Neuronal stem cell (in vitro differentiated cells): Measurements from ENCODE around the gene PRSS56.
"Not testable (repeated sequence)": the region's sequence is repeated elsewhere in the genome, so short reads cannot be mapped to it uniquely, and the experiment has no call there.

Experiments
- DNase-seq: peaks from one replicate; pipeline ENCODE4 v3.0.0-alpha.2; 2013; ENCODE audit warnings: low spot score
- H2AFZ ChIP-seq: one replicate; pipeline ENCODE4 v1.6.1; 2013; ENCODE audit warnings: mild to moderate bottlenecking, low read length, inconsistent platforms
- H2AK5ac ChIP-seq: 2 replicates; pipeline ENCODE4 v1.6.1; 2013; ENCODE audit warnings: low read depth, mild to moderate bottlenecking, inconsistent platforms, low read length, moderate library complexity, mixed read lengths
- H2BK120ac ChIP-seq: 2 replicates; pipeline ENCODE4 v1.6.1; 2013; ENCODE audit warnings: low read depth, mild to moderate bottlenecking, inconsistent platforms, low read length, moderate library complexity, mixed read lengths
- H2BK12ac ChIP-seq: one replicate; pipeline ENCODE4 v1.6.1; 2013; ENCODE audit warnings: low read length, inconsistent platforms
- H2BK15ac ChIP-seq: 2 replicates; pipeline ENCODE4 v1.6.1; 2013; ENCODE audit warnings: mild to moderate bottlenecking, low read length, inconsistent platforms, mixed read lengths
- H2BK5ac ChIP-seq: one replicate; pipeline ENCODE4 v1.6.1; 2013; ENCODE audit warnings: inconsistent platforms, mild to moderate bottlenecking, low read length, moderate library complexity
- H3K14ac ChIP-seq: one replicate; pipeline ENCODE4 v1.6.1; 2013; ENCODE audit warnings: low read length, inconsistent platforms
- H3K18ac ChIP-seq: 2 replicates; pipeline ENCODE4 v1.6.1; 2013; ENCODE audit warnings: low read length, inconsistent platforms
- H3K23ac ChIP-seq: 2 replicates; pipeline ENCODE4 v1.6.1; 2013; ENCODE audit warnings: low read depth, mild to moderate bottlenecking, mixed read lengths, low read length, inconsistent platforms; ENCODE audit not compliant: poor library complexity
- H3K27ac ChIP-seq: replicated peaks from 3 replicates; pipeline ENCODE4 v1.5.1; 2013; ENCODE audit warnings: low read length, inconsistent platforms
- H3K27me3 ChIP-seq, 3 experiments: 2 replicates each; pipeline ENCODE4 v1.6.1; 2013; ENCODE audit warnings: low read length in 3 of 3, mild to moderate bottlenecking in 2 of 3, inconsistent platforms in 1 of 3, low read depth in 1 of 3, mixed read lengths in 1 of 3, moderate library complexity in 1 of 3; ENCODE audit not compliant: control insufficient read depth in 3 of 3, insufficient read depth in 3 of 3
- H3K36me3 ChIP-seq, 2 donors: replicated peaks in 1 of 2; 2 replicates each; pipeline ENCODE4 v1.6.1; 2013; ENCODE audit warnings: low read length in 2 of 2; ENCODE audit not compliant: control insufficient read depth in 2 of 2, insufficient read depth in 2 of 2
- H3K4ac ChIP-seq: 2 replicates; pipeline ENCODE4 v1.6.1; 2013; ENCODE audit warnings: inconsistent platforms, mild to moderate bottlenecking, low read length, moderate library complexity
- H3K4me1 ChIP-seq, 2 donors: 1 replicate in 1 of 2; 2 replicates in 1 of 2; pipeline ENCODE4 v1.6.1; 2013; ENCODE audit warnings: low read length in 2 of 2, low read depth in 1 of 2; ENCODE audit not compliant: control insufficient read depth in 2 of 2, insufficient read depth in 1 of 2
- H3K4me2 ChIP-seq: one replicate; pipeline ENCODE4 v1.6.1; 2013; ENCODE audit warnings: mild to moderate bottlenecking, low read length, inconsistent platforms; ENCODE audit not compliant: insufficient read depth, poor library complexity, severe bottlenecking
- H3K4me3 ChIP-seq, 2 donors: 2 replicates each; pipeline ENCODE4 v1.5.1; 2013; ENCODE audit warnings: low read length in 2 of 2, mild to moderate bottlenecking in 2 of 2, inconsistent platforms in 1 of 2, moderate library complexity in 1 of 2
- H3K79me1 ChIP-seq: one replicate; pipeline ENCODE4 v1.6.1; 2013; ENCODE audit warnings: low read depth, mild to moderate bottlenecking, inconsistent platforms, low read length, moderate library complexity
- H3K9ac ChIP-seq: one replicate; pipeline ENCODE4 v1.6.1; 2013; ENCODE audit warnings: mild to moderate bottlenecking, low read depth, low read length, inconsistent platforms; ENCODE audit not compliant: poor library complexity
- H3K9me3 ChIP-seq, 2 donors: replicated peaks in 1 of 2; 2 replicates each; pipeline versions ENCODE3 to v1.6.1; 2013; ENCODE audit warnings: low read length in 2 of 2, mild to moderate bottlenecking in 2 of 2, inconsistent platforms in 1 of 2, low read depth in 1 of 2, mixed read lengths in 1 of 2, moderate library complexity in 1 of 2; ENCODE audit not compliant: control insufficient read depth in 2 of 2, insufficient read depth in 1 of 2
- H4K8ac ChIP-seq: one replicate; pipeline ENCODE4 v1.6.1; 2013; ENCODE audit warnings: low read depth, mild to moderate bottlenecking, inconsistent platforms, low read length, moderate library complexity
- H4K91ac ChIP-seq: one replicate; pipeline ENCODE4 v1.6.1; 2013; ENCODE audit warnings: low read length, low read depth, mild to moderate bottlenecking, inconsistent platforms; ENCODE audit not compliant: poor library complexity
- WGBS, 2 donors: extraction: QIAGEN DNeasy Blood & Tissue Kit; methylation state at CpG; one replicate each; pipeline ENCODE4 v1.1.7; 2013; ENCODE audit warnings: missing lambda C conversion rate in 2 of 2, mixed read lengths in 1 of 2; ENCODE audit not compliant: insufficient read length in 2 of 2, insufficient replicate concordance in 1 of 2; ENCODE audit errors: extremely low coverage in 2 of 2; 5-methylcytosine and 5-hydroxymethylcytosine counted together

Gene PRSS56

GRCh38 chr2:232529806-232530547 is 9.8 kb downstream of the PRSS56 start:
- DNase-seq: no peak
- no peak overlapping the region for H3K14ac ChIP-seq
- H3K4me2 ChIP-seq: no peak overlapping the region
- peak overlapping the region; percentile 64 for H2BK120ac ChIP-seq
- peak overlapping the region; percentile 27 for H2BK15ac ChIP-seq
- H4K91ac ChIP-seq: no peak overlapping the region
- H3K27me3 ChIP-seq: peaks cover 0 to 22% (median 0%) of the 10 kb centered on the region in 3 experiments
- peak overlapping the region; percentile 20 for H2AK5ac ChIP-seq
- H2BK5ac ChIP-seq: no peak overlapping the region
- no peak overlapping the region for H3K18ac ChIP-seq
- no peak overlapping the region for H2BK12ac ChIP-seq
- peaks cover 0 to 7% of the 10 kb centered on the region in 2 donors for H3K4me1 ChIP-seq
- no peak overlapping the region for H3K9ac ChIP-seq
- WGBS, 2 donors: no CpG with 5 or more reads among the region's 17 CpGs
- no peak overlapping the region for H3K4me3 ChIP-seq
- no peaks in the 10 kb centered on the region for H3K9me3 ChIP-seq
- no peak overlapping the region for H2AFZ ChIP-seq
- peaks cover 2% of the 10 kb centered on the region for H3K79me1 ChIP-seq
- H3K23ac ChIP-seq: peak overlapping the region; percentile 0
- H3K27ac ChIP-seq: no peak overlapping the region
- H3K4ac ChIP-seq: no peak overlapping the region
- no peak overlapping the region for H4K8ac ChIP-seq
- H3K36me3 ChIP-seq: no peaks in the 10 kb centered on the region

- no peak overlapping the region for H4K8ac ChIP-seq
- H3K4ac ChIP-seq: no peak overlapping the region
- H3K18ac ChIP-seq: peak overlapping the region; percentile 70
- H3K27ac ChIP-seq: no peak overlapping the region
- no CpG with 5 or more reads among the region's 9 CpGs for WGBS, 2 donors
- H3K4me2 ChIP-seq: no peak overlapping the region
- H3K4me1 ChIP-seq: peaks cover 0 to 6% of the 10 kb centered on the region in 2 donors
- H2BK12ac ChIP-seq: no peak overlapping the region
- H3K4me3 ChIP-seq: no peak overlapping the region
- no peak for DNase-seq
- no peak overlapping the region for H4K91ac ChIP-seq
- peak overlapping the region; percentile 91 for H2AK5ac ChIP-seq
- peak overlapping the region; percentile 64 for H2BK120ac ChIP-seq
- peaks cover 2% of the 10 kb centered on the region for H3K79me1 ChIP-seq
- H2BK5ac ChIP-seq: no peak overlapping the region
- H3K9ac ChIP-seq: no peak overlapping the region
- H3K27me3 ChIP-seq: peaks cover 0 to 22% (median 0%) of the 10 kb centered on the region in 3 experiments
- no peaks in the 10 kb centered on the region for H3K36me3 ChIP-seq
- H2AFZ ChIP-seq: no peak overlapping the region
- H3K9me3 ChIP-seq: peaks cover 0 to 2% of the 10 kb centered on the region in 2 donors
- no peak overlapping the region for H3K14ac ChIP-seq
- peak overlapping the region; percentile 0 for H3K23ac ChIP-seq
- H2BK15ac ChIP-seq: no peak overlapping the region
These were observed 10.6 kb downstream of the PRSS56 start for GRCh38 chr2:232530626-232531260.

- no peak overlapping the region for H3K9ac ChIP-seq
- H4K91ac ChIP-seq: no peak overlapping the region
- H3K27ac ChIP-seq: no peak overlapping the region
- no peak overlapping the region for H3K4ac ChIP-seq
- peaks cover 0 to 2% of the 10 kb centered on the region in 2 donors for H3K4me1 ChIP-seq
- H3K36me3 ChIP-seq: no peaks in the 10 kb centered on the region
- H2BK15ac ChIP-seq: no peak overlapping the region
- no peak overlapping the region for H3K14ac ChIP-seq
- peaks cover 2% of the 10 kb centered on the region for H3K79me1 ChIP-seq
- no peak overlapping the region for H2AFZ ChIP-seq
- H3K23ac ChIP-seq: no peak overlapping the region
- peak overlapping the region; percentile 95 for H4K8ac ChIP-seq
- H3K4me3 ChIP-seq: no peak overlapping the region
- no peak overlapping the region for H2BK12ac ChIP-seq
- no peak overlapping the region for H2BK5ac ChIP-seq
- WGBS, 2 donors: no CpG with 5 or more reads among the region's 9 CpGs
- H2AK5ac ChIP-seq: no peak overlapping the region
- H3K18ac ChIP-seq: no peak overlapping the region
- peaks cover 0 to 2% of the 10 kb centered on the region in 2 donors for H3K9me3 ChIP-seq
- H2BK120ac ChIP-seq: no peak overlapping the region
- H3K27me3 ChIP-seq: peaks cover 0 to 16% (median 0%) of the 10 kb centered on the region in 3 experiments
- no peak for DNase-seq
- no peak overlapping the region for H3K4me2 ChIP-seq
These were observed 12.2 kb downstream of the PRSS56 start for GRCh38 chr2:232532419-232532818.

GRCh38 chr2:232532821-232533220 is 12.6 kb downstream of the PRSS56 start:
- H3K9ac ChIP-seq, H3K18ac ChIP-seq, H3K23ac ChIP-seq, H4K8ac ChIP-seq, H2AK5ac ChIP-seq, H3K36me3 ChIP-seq, H3K14ac ChIP-seq, H3K9me3 ChIP-seq, H3K4me3 ChIP-seq, H2BK5ac ChIP-seq, H2BK12ac ChIP-seq, H2BK120ac ChIP-seq, H3K27ac ChIP-seq, H4K91ac ChIP-seq, H3K4me2 ChIP-seq, H3K4me1 ChIP-seq, DNase-seq, H2BK15ac ChIP-seq, H3K79me1 ChIP-seq, H3K4ac ChIP-seq, H2AFZ ChIP-seq: not testable (repeated sequence)
- no CpG with 5 or more reads among the region's 7 CpGs for WGBS, 2 donors
- peaks cover 0 to 14% (median 0%) of the 10 kb centered on the region in 3 experiments for H3K27me3 ChIP-seq
